HG02840 (cell line): ENCODE results near the gene PPARD.
"Not testable (repeated sequence)": the region's sequence is repeated elsewhere in the genome, so short reads cannot be mapped to it uniquely, and the experiment has no call there.

Experiments used
- ATAC-seq: cut with Tn5 transposase; IDR thresholded peaks from one replicate; pipeline ENCODE4 v1.9.1; 2021; ENCODE audit warnings: mild to moderate bottlenecking, moderate library complexity, moderate number of reproducible peaks; ENCODE audit not compliant: unreplicated experiment, low FRiP score

Gene PPARD

DNA sequence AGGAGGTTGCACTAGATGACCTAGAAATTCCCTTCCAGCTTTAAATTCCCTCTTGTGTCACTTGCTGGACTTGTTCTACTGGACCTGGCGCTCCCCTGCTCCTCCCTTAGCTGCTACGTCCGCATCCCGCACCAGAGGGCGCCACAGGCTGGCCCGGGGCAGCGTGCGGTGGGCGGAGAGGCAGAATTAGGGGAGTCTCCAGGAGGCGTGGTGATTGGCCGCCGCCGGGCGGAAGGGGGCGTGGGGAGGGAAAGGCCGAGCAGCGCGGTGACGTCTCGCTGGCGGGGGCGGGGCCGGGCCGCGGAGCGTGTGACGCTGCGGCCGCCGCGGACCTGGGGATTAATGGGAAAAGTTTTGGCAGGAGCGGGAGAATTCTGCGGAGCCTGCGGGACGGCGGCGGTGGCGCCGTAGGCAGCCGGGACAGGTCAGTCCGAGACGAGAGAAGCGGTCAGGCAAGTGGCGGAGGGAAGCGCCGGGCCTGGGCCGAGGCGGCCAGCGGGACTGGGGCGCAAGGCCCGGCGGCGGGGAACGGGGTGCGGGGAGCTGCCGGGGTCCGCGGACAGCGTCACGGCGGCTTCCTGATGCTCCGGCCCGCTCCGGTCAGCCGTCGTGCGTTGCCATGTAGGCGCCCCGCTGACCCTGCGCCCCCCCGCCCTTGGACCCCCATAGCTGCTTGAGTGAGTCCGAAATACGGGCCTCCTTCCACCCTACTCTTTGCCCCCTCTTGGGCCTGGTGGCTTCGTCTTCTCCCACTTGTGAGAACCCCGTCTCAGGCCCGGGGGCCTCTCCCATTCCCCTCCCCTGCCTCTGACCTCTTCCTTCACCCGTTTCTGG, at the start of gene PPARD:
Gene PPARD (plus strand): TSS at position 301 of the 834 bp plus-strand sequence. CDS start 68,530 bp downstream, outside the sequence.
- peak; percentile 98 for ATAC-seq

DNA sequence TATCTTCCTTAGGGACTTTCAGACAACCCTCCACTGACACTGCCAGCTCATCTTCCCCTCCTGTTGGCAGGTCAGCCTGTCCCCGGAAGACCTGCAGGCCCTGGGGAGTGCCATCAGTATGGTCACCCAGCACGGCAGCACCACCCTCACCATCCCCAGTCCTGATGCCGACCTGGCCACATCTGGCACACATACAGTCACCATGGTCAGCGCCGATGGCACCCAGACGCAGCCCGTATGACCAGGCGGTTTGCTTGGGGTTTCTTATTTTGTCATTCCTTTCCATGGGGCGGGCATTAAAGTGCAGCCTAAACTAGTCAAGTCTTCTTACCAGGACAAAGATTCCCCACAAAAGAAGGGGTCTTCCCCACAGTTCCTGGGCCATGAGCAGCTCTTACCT, 48.7 kb upstream of the PPARD start:
- ATAC-seq: no peak

DNA sequence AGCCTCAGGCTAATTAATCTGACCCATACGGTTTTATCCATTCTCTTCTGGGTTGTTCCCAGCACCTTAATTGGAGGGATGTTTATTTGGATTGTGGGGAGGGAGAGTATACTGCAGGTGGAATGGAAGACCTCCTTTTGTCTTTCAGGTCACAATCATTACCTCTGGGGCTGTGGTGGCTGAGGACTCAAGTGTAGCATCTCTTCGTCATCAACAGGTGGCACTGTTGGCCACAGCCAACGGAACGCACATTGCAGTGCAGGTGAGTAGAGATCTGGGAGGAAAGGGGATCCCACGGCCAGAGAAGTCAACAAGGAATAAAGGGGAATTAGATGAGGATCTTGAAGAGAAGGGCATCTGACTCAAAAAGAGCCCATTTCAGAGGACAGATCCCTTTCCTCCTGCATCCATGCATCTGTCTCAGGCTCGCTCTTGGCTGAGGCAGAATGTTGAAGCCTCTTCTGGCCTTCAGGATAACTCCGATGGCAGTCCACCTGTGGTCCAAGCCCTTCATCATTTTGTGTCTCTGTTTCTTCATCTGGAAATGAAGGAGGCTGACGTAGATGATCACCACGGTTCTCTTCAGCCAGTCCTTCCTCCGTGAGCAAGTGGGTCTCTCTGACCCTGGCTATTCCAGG, 47.9 kb upstream of the PPARD start:
- no peak for ATAC-seq

GRCh38 chr6:35295036-35295435, 47.3 kb upstream of the PPARD start:
- ATAC-seq: no peak

DNA sequence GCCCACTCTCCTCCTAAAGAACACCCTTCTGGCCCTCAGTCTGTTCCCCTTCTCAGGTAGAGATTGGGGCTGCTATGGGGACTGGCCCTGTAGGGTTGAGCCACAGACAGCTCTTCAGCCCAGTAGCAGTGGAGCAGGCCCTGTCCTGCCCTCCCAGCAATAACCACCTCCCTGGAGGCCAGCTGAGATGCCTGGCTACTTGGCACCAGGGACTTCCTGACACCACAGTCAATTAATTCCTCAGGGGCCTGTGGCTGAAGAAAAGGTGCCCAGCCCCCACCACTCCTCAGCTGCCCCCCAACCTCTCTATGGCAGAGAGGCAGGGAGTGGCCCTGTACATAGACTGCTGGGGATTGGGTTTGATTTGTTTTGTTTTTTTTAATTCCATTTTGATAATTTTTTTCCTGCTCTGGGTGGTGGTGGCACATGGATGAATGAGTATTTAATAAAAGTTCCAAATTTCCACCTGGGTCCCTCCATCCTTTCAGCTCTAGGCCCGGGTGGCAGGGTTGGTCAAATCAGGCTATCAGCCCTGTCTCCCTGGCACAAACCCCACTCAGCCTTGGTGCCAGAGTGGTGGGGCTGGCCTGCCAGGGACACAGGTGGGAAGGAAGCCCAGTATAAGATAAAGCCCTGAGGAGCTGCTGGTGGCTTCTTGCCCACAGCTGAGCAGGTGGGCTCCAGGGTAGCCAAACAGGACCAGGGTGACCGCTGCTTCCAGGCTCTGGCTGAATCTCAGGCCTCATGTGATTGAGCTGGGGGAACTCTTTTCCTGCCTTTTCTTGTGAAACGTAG, 46.6 kb upstream of the PPARD start:
- ATAC-seq: no peak

DNA sequence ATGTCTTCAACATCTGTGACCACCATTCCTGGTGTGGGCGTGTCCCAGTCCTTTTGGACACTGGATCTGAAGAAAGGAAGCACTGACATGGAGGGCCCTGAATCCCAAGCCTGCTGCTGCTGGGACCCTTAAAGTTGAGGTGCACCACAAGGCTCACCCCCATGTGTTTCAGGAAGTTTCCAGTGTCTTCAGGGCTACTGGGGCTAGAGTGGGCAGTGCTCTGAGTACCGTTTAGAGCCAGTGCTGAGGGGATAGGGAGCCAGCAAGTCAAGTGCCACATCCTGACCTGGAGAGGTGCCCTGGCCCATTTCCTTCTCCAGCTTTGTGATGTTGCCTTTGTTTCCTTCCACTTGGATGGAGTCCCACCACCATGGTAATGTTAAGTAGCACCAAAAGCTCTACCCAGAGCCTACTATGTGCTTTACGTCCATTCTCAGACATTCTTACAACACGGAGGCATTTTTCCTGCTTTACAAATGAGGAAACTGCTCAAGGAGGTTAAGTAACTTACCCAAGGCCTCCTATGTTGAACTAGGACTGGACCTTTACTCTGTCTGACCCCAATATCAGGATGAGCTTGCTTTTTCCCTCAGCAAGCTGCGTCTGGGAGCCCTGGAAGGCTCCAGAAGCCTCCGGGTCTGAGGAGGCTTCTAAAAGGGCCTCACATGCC, 45.3 kb upstream of the PPARD start:
- ATAC-seq: no peak

DNA sequence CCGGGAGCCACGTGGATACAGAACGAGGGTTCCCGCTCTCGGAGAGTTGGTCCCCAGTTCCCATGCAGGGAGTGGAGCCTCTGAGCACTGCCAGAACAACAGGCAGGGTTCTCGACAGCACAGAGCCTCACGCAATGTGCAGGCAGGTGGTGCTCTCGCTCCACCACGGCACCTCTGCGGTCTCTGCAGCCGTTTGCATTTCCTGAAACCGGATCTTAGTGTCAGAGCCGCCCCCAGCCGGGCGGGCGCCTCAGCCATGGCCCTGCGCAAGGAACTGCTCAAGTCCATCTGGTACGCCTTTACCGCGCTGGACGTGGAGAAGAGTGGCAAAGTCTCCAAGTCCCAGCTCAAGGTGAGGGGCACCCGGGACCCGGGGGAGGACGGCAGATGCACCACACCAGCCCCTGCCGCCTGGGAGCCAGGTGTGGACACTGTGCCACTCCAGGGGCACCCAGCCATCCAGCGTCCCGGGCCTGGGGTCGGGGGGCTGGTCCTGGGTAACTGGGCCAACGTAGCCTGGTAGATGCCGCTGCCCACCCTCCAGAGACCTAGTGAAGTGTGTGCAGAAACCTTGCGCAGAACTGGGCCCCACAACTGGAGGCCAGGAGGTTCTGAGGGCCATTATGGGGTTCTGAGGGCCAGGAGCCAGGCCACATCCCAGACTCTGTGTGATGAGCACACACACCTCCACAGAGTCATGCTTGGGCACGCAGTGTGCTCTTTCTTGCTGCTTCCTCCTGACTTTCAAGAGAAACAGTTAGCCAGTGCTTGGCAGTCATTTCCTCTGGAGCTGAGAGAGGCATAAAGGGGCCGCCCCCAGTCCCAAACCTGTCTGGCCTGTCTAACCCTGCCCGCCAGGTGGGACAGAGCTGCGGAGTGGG, 44.5 kb upstream of the PPARD start, which contains the start of gene DEF6:
Gene DEF6 (plus strand): TSS at position 218 of the 881 bp plus-strand sequence. CDS start 39 bp downstream, at position 257.
- peak; percentile 69 for ATAC-seq

DNA sequence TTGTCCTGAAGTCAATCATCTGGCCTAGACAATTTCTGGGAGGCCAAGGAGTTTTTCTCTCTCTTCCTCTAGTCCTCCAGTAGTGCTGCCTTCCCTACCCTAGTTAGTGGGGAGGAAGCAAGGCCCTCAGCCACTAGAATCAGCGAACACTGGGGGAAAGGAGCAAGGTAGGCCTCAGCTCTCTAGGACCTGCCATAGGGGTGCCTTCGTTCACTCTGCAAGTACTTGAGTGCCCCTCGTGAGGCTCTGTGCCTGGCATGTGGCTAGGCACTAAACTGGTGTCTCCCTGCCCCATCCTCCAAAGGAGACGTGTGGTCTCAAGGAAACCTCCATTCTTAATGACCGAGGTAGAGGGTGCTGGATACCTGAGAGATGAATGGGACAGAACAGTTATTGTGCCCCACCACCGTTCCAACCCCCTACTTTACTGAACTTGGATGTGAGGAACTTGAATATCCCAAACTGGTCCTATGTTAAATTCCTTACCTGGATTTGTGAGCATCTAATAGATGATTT, 43.7 kb upstream of the PPARD start:
- no peak for ATAC-seq

DNA sequence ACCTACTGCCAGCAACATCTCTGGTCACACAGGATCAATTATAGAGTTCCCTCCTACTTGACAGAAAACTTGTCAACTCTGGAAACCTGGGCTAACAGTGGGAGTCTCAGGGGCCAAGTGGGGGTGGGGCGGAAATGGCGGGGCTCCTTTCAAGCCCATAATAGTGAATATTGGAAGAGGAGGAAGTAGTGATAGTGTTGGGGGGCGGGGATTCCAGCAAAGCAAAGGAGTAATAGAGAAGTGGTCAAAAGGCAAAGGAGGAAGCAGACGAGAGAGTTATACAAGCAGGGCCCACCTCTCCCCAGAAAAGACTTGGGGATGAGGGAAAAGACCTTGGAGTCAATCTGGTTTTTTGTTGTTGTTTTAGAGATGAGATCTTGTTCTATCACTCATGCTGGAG, 42.7 kb upstream of the PPARD start:
- ATAC-seq: no peak

GRCh38 chr6:35300848-35301247, 41.5 kb upstream of the PPARD start:
- no peak for ATAC-seq

DNA sequence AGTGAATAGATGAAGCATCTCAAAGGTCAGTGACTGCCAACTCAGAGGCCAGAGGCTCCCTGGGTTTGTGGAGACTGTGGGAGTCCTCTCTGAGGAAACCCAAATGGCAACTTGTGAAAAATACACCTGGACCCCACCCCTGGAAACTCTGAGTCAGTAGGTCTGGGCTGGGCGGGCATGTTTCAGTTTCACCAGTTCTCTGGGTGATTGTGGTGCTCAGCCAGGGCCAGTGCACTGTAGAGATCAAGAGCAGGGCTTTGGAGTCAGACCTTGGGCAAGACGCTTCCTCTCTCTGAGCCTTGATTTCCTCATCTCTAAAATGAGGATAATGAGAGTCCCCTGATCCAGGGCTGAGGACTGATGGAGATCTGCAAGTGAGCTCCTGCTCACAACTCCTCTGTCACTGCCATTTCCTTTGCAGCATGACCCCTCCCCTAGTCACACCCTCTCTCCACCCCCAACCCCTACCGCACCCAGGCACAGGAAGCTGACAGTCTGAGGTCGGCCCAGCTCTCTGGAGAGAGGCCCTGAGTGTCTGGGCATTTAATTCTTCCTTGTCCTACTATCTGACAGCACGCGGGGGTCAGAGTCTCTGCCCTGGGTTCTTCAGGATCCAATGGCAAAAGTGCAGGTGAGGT, 39.6 kb upstream of the PPARD start:
- peak; percentile 60 for ATAC-seq

DNA sequence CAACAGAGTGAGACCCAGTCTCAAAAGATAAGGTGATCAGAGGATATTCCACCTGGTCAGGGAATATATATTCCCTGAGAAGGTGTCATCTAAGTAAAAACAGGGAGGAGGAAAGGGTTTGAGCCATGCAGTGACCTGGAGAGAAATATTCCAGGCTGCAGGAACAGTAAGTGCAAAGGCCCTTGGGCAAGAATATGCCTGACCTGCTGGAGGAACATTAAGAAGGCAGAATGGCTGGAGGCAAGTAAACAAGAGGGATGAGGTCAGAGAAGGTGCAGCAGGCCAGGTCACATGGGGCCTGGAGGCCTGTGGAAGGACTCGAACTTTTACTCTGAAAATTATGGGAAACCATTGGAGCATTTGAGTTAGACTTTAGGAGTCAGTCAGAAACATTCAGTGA, 38.1 kb upstream of the PPARD start:
- no peak for ATAC-seq

DNA sequence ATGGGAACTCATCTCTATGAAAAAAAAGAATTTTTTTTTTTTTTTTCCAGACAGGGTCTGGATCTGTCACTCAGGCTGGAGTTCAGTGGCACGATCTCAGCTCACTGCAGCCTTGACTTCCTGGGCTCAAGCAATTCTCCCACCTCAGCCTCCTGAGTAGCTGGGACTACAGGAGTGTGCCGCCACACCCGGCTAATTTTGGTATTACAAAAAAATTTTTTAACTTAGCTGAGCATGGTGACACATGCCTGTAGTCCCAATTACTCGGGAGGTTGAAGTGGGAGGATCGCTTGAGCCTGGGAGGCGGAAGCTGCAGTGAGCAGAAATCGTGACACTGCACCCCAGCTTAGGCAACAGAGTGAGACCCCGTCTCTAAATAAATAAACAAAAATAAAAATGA, 37.2 kb upstream of the PPARD start:
- no peak for ATAC-seq

DNA sequence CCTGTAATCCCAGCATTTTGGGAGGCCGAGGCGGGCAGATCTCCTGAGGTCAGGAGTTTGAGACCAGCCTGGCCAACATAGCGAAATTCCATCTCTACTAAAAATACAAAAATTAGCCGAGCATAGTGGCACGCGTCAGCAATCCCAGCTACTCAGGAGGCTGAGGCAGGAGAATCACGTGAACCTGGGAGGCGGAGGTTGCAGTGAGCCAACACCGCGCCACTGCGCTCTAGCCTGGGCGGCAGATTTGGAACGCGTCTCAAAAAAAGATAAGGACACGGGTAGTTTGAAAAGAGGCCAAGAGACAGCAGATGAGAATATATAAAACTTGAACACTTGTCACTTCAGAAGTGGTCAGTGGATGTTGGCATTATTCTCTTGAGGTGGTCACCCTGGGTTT, 35.2 kb upstream of the PPARD start:
- ATAC-seq: not testable (repeated sequence)

GRCh38 chr6:35308543-35308942, 33.8 kb upstream of the PPARD start:
- ATAC-seq: not testable (repeated sequence)

GRCh38 chr6:35309611-35310264, 32.6 kb upstream of the PPARD start:
- no peak for ATAC-seq

GRCh38 chr6:35310265-35310831, 32.0 kb upstream of the PPARD start:
- no peak for ATAC-seq
